Measurements from ENCODE around the gene PKP1.

- no peak for TF ChIP-seq POLR2A (IDR thresholded peaks at IDR 0.05)
- no peak for TF ChIP-seq CTCF (IDR thresholded peaks at IDR 0.05)
Observed at GRCh38 chr1:201357211-201357610, 73.9 kb downstream of the PKP1 start.
